Measurements from ENCODE around the gene CDH4. TPM values are rescaled to one million over a fixed set of nuclear protein-coding genes. Genes with fewer than 3 reads are reported as not detected.
"Not testable (repeated sequence)": the region's sequence is repeated elsewhere in the genome, so short reads cannot be mapped to it uniquely, and the experiment has no call there.

CDH4 gene
- total and polyA plus RNA-seq, 2 donors from 2014 or later, result 1.1 TPM; not detected in 1

DNA sequence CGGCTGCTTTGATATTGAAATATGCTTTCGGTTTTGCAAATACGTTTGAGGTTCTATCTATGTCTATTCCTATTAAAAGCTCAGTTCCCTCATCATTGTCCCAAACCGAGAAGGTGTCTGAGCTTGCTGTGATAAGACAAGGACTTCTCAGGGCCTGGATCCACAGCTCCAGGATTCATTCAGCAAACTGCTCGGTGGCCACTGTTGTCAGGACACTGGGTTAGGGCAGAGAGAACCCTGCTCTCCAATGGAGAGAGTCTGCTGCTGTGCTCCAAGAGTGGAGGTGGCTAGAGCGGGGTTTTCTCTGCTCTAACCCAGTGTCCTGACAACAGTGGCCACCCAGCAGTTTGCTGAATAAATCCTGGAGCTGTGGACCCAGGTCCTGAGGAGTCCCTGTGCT lies 198.5 kb downstream of the CDH4 start:
- H3K27ac ChIP-seq (ENCODE audit: low read depth in 2 of 2, low read length in 2 of 2), result no peak overlapping the region
- H3K36me3 ChIP-seq (ENCODE audit: control insufficient read depth in 2 of 3, insufficient read depth in 3 of 3, low read length in 3 of 3), result no peaks in the 10 kb centered on the region
- H3K9ac ChIP-seq (ENCODE audit: low read length in 3 of 3), result no peak overlapping the region
- no peaks in the 10 kb centered on the region for H3K9me3 ChIP-seq (ENCODE audit: control insufficient read depth in 2 of 3, insufficient read depth in 1 of 3, low read length in 3 of 3)
- TF ChIP-seq, protein P1, sequence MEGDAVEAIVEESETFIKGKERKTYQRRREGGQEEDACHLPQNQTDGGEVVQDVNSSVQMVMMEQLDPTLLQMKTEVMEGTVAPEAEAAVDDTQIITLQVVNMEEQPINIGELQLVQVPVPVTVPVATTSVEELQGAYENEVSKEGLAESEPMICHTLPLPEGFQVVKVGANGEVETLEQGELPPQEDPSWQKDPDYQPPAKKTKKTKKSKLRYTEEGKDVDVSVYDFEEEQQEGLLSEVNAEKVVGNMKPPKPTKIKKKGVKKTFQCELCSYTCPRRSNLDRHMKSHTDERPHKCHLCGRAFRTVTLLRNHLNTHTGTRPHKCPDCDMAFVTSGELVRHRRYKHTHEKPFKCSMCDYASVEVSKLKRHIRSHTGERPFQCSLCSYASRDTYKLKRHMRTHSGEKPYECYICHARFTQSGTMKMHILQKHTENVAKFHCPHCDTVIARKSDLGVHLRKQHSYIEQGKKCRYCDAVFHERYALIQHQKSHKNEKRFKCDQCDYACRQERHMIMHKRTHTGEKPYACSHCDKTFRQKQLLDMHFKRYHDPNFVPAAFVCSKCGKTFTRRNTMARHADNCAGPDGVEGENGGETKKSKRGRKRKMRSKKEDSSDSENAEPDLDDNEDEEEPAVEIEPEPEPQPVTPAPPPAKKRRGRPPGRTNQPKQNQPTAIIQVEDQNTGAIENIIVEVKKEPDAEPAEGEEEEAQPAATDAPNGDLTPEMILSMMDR (IDR thresholded peaks at IDR 0.05; ENCODE audit: borderline replicate concordance, extremely low read depth, insufficient read depth), result no peak
- H3K4me3 ChIP-seq (ENCODE audit: low read length in 3 of 3), result no peak overlapping the region
- intact Hi-C loops (cut with DNase I), result no loop called here
- no peaks in the 10 kb centered on the region for H3K27me3 ChIP-seq (ENCODE audit: control insufficient read depth, insufficient read depth, low read length)
- FAIRE-seq (no peak), DNase-seq (no peak)
- H3K4me1 ChIP-seq (ENCODE audit: control insufficient read depth in 2 of 3, insufficient read depth in 2 of 3, low read depth in 1 of 3, low read length in 3 of 3), result no peaks in the 10 kb centered on the region

DNA sequence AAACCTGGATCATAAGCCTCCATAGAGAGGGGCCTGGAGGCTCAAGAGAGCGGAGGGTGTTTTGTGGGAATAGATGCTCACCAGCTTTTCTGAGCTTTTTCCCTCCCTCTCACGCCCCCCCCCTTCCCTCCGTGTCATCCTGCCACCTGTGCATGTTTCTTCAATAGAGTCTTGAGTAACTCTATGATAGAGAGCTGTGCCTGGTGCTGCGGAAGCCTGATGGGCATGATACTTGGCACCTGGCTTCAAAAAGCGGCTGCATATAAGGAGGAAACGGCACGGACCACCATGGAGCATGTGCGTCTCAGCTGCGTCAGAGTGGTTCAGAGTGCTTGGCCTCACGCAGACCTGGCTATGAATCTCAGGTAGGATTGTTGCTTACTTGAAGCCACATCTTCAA lies 198.9 kb downstream of the CDH4 start:
- intact Hi-C loops (cut with DNase I), result no loop called here
- DNase-seq, result no peak
- no peaks in the 10 kb centered on the region for H3K36me3 ChIP-seq (ENCODE audit: control insufficient read depth in 2 of 3, insufficient read depth in 3 of 3, low read length in 3 of 3)
- no peaks in the 10 kb centered on the region for H3K9me3 ChIP-seq (ENCODE audit: control insufficient read depth in 2 of 3, insufficient read depth in 1 of 3, low read length in 3 of 3)
- H3K4me3 ChIP-seq (ENCODE audit: low read length in 3 of 3), result no peak overlapping the region
- H3K4me1 ChIP-seq (ENCODE audit: control insufficient read depth in 2 of 3, insufficient read depth in 2 of 3, low read depth in 1 of 3, low read length in 3 of 3), result no peaks in the 10 kb centered on the region
- H3K9ac ChIP-seq (ENCODE audit: low read length in 3 of 3), result no peak overlapping the region
- no peaks in the 10 kb centered on the region for H3K27me3 ChIP-seq (ENCODE audit: control insufficient read depth, insufficient read depth, low read length)
- TF ChIP-seq, protein P1 (IDR thresholded peaks at IDR 0.05; ENCODE audit: borderline replicate concordance, extremely low read depth, insufficient read depth), result no peak
- no peak for FAIRE-seq
- no peak overlapping the region for H3K27ac ChIP-seq (ENCODE audit: low read depth in 2 of 2, low read length in 2 of 2)

DNA sequence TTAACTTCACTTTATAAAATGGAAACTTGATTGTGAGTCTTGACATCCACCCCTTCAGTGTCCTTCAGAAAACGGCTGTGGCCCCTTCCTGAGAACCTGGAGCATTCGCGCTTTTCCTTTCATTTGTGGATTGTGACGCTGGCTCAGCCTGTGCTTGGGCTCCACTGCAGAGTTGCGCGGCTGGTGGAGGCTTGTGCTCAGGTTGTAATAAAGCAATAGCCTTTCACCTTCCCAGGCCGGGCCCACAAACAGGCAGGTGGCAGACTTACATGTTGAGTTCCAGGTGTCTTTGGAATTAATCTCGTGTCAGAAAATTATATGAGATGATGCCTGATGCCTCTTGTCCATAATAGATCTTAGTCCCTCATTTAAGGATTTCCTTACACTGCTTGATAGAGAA lies 199.9 kb downstream of the CDH4 start:
- DNase-seq (no peak), FAIRE-seq (no peak)
- intact Hi-C loops (cut with DNase I), result no loop called here
- Histone ChIP-seq H3K27ac (ENCODE audit: low read depth in 2 of 2, low read length in 2 of 2) (no peak overlapping the region), H3K9me3 (ENCODE audit: control insufficient read depth in 2 of 3, insufficient read depth in 1 of 3, low read length in 3 of 3) (no peaks in the 10 kb centered on the region), H3K4me1 (ENCODE audit: control insufficient read depth in 2 of 3, insufficient read depth in 2 of 3, low read depth in 1 of 3, low read length in 3 of 3) (no peaks in the 10 kb centered on the region), H3K4me3 (ENCODE audit: low read length in 3 of 3) (no peak overlapping the region), H3K27me3 (ENCODE audit: control insufficient read depth, insufficient read depth, low read length) (no peaks in the 10 kb centered on the region), H3K9ac (ENCODE audit: low read length in 3 of 3) (no peak overlapping the region), H3K36me3 (ENCODE audit: control insufficient read depth in 2 of 3, insufficient read depth in 3 of 3, low read length in 3 of 3) (no peaks in the 10 kb centered on the region)
- TF ChIP-seq, protein P1 (IDR thresholded peaks at IDR 0.05; ENCODE audit: borderline replicate concordance, extremely low read depth, insufficient read depth), result no peak

DNA sequence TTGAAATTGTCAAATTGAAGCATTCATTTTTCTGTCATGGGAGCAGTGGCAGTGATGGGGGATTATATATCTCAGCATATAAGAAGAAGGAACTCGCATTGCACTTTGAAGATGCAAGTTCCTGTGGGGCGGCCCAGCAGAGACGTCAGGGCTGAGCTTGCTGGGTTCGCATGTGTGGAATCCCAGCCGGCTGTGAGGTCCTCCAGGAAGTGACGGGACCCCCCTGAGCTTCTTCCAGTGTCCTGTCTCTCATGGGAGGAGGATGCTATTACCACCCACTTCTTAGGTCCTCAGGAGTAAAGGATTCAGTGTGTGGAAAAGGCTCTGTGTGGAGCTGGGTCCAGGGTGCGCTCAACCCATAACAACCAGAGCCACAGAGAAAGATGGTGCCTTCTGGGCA lies 201.2 kb downstream of the CDH4 start:
- TF ChIP-seq, protein P1 (IDR thresholded peaks at IDR 0.05; ENCODE audit: borderline replicate concordance, extremely low read depth, insufficient read depth), result no peak
- FAIRE-seq (no peak), DNase-seq (no peak)
- H3K27ac ChIP-seq (ENCODE audit: low read depth in 2 of 2, low read length in 2 of 2), result no peak overlapping the region
- no peak overlapping the region for H3K9ac ChIP-seq (ENCODE audit: low read length in 3 of 3)
- intact Hi-C loops (cut with DNase I), result no loop called here
- no peaks in the 10 kb centered on the region for H3K27me3 ChIP-seq (ENCODE audit: control insufficient read depth, insufficient read depth, low read length)
- no peaks in the 10 kb centered on the region for H3K4me1 ChIP-seq (ENCODE audit: control insufficient read depth in 2 of 3, insufficient read depth in 2 of 3, low read depth in 1 of 3, low read length in 3 of 3)
- no peaks in the 10 kb centered on the region for H3K9me3 ChIP-seq (ENCODE audit: control insufficient read depth in 2 of 3, insufficient read depth in 1 of 3, low read length in 3 of 3)
- no peaks in the 10 kb centered on the region for H3K36me3 ChIP-seq (ENCODE audit: control insufficient read depth in 2 of 3, insufficient read depth in 3 of 3, low read length in 3 of 3)
- H3K4me3 ChIP-seq (ENCODE audit: low read length in 3 of 3), result no peak overlapping the region

DNA sequence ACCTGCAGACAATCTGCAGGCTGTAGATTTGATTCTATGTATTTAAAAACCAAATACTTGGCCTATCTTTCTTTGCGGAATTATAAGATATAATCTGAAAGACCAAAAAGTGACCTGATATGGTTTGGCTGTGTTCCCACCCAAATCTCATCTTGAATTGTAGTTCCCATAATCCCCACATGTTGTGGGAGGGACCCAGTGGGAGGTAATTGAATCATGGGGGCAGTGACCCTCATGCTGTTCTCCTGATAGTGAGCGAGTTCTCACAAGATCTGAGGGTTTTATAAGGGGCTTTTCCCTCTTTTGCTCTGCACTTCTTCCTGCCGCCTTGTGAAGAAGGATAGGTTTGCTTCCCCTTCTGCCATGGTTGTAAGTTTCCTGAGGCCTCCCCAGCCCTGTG lies 201.6 kb downstream of the CDH4 start:
- DNase-seq; H3K36me3 ChIP-seq (ENCODE audit: control insufficient read depth in 2 of 3, insufficient read depth in 3 of 3, low read length in 3 of 3); intact Hi-C loops (cut with DNase I); H3K27ac ChIP-seq (ENCODE audit: low read depth in 2 of 2, low read length in 2 of 2); FAIRE-seq; H3K4me1 ChIP-seq (ENCODE audit: control insufficient read depth in 2 of 3, insufficient read depth in 2 of 3, low read depth in 1 of 3, low read length in 3 of 3); H3K9me3 ChIP-seq (ENCODE audit: control insufficient read depth in 2 of 3, insufficient read depth in 1 of 3, low read length in 3 of 3); H3K27me3 ChIP-seq (ENCODE audit: control insufficient read depth, insufficient read depth, low read length); H3K9ac ChIP-seq (ENCODE audit: low read length in 3 of 3); H3K4me3 ChIP-seq (ENCODE audit: low read length in 3 of 3): not testable (repeated sequence)

All from kidney (tissue), 14 donors.